WTC11 (cell line): ENCODE measurements around the gene PDE5A. TPM values are rescaled to one million over a fixed set of nuclear protein-coding genes. Genes with fewer than 3 reads are reported as not detected.
A peak's percentile ranks its signal among the peaks of the same experiment; 100 is the strongest.

ENCODE experiments used
- ATAC-seq: fragments of 200-7000 bp; cut with Tn5 transposase; 2 replicates; pipeline ENCODE4 v1.10.0; 2021; ENCODE audit warnings: mild to moderate bottlenecking, moderate library complexity
- CTCF ChIA-PET: fragments of 300-600 bp; sonication (Branson Sonifier 250); formaldehyde crosslinking; loops from one replicate; lab custom pipeline; 2021; ENCODE audit warnings: antibody characterized with exemption; lab: Charles Lee
- POLR2A ChIA-PET: fragments of 350-600 bp; sonication (Branson Sonifier 250); formaldehyde crosslinking; loops from one replicate; lab custom pipeline; 2021; ENCODE audit warnings: antibody characterized with exemption; lab: Charles Lee
- DNase-seq: peaks from one replicate; pipeline ENCODE4 v3.0.0; 2021; ENCODE audit warnings: low spot score
- H3K27ac Mint-ChIP-seq: 2 replicates; pipeline ENCODE4 v1.8.0; 2021; ENCODE audit warnings: mixed read lengths
- H3K27me3 Mint-ChIP-seq: 2 replicates; pipeline ENCODE4 v1.8.0; 2021; ENCODE audit warnings: low read depth, mild to moderate bottlenecking, moderate library complexity, mixed read lengths
- H3K36me3 Mint-ChIP-seq: 2 replicates; pipeline ENCODE4 v1.8.0; 2021; ENCODE audit warnings: mixed read lengths
- H3K4me1 Mint-ChIP-seq: 2 replicates; pipeline ENCODE4 v1.8.0; 2022; ENCODE audit warnings: mixed read lengths
- H3K4me3 Mint-ChIP-seq: 2 replicates; pipeline ENCODE4 v1.8.0; 2021; ENCODE audit warnings: mild to moderate bottlenecking, moderate library complexity, mixed read lengths
- H3K9me3 Mint-ChIP-seq: 2 replicates; pipeline ENCODE4 v1.8.0; 2021; ENCODE audit warnings: mixed read lengths
- CBFB ChIP-seq: sonication (generic); formaldehyde crosslinking; IDR thresholded peaks from 2 replicates; pipeline ENCODE4 v1.8.1; 2022; ENCODE audit warnings: mild to moderate bottlenecking, low read depth, missing genetic modification reagents
- CREB1 ChIP-seq: sonication (generic); formaldehyde crosslinking; IDR thresholded peaks from 2 replicates; pipeline ENCODE4 v1.8.0; 2023; ENCODE audit warnings: mild to moderate bottlenecking, missing genetic modification reagents
- CREM ChIP-seq: sonication (generic); formaldehyde crosslinking; IDR thresholded peaks from 2 replicates; pipeline ENCODE4 v1.8.1; 2022; ENCODE audit warnings: mild to moderate bottlenecking, missing genetic modification reagents, moderate library complexity
- FOXJ3 ChIP-seq: sonication (generic); formaldehyde crosslinking; IDR thresholded peaks from 2 replicates; pipeline ENCODE4 v1.9.0; 2021; ENCODE audit warnings: missing genetic modification reagents, mild to moderate bottlenecking, borderline replicate concordance
- MXD4 ChIP-seq: fragments of 250-450 bp; sonication (Bioruptor Pico); IDR thresholded peaks from 2 replicates; pipeline ENCODE4 v1.8.0; 2021; ENCODE audit warnings: mild to moderate bottlenecking, moderate library complexity, borderline replicate concordance
- NFYB ChIP-seq: sonication (generic); formaldehyde crosslinking; conservative IDR thresholded peaks from 2 replicates; pipeline ENCODE4 v1.8.0; 2022; ENCODE audit warnings: low read depth, missing genetic modification reagents
- NR1H2 ChIP-seq: sonication (generic); formaldehyde crosslinking; IDR thresholded peaks from 2 replicates; pipeline ENCODE4 v1.9.0; 2021; ENCODE audit warnings: mild to moderate bottlenecking, moderate library complexity, missing genetic modification reagents
- PRDM15 ChIP-seq: sonication (generic); formaldehyde crosslinking; IDR thresholded peaks from 2 replicates; pipeline ENCODE4 v1.8.0; 2022; ENCODE audit warnings: missing genetic modification reagents
- RELA ChIP-seq: sonication (generic); formaldehyde crosslinking; IDR thresholded peaks from 2 replicates; pipeline ENCODE4 v1.8.1; 2022; ENCODE audit warnings: missing genetic modification reagents, mild to moderate bottlenecking, borderline replicate concordance
- SOX15 ChIP-seq: fragments of 250-450 bp; sonication (Bioruptor Pico); IDR thresholded peaks from 2 replicates; pipeline ENCODE4 v1.9.0; 2021; ENCODE audit warnings: mild to moderate bottlenecking
- TCF7 ChIP-seq: sonication (generic); formaldehyde crosslinking; IDR thresholded peaks from 2 replicates; pipeline ENCODE4 v1.8.0; 2022; ENCODE audit warnings: mild to moderate bottlenecking, low read depth, missing genetic modification reagents, moderate library complexity
- TEAD1 ChIP-seq: sonication (generic); formaldehyde crosslinking; IDR thresholded peaks from 2 replicates; pipeline ENCODE4 v1.8.0; 2022; ENCODE audit warnings: mild to moderate bottlenecking, missing genetic modification reagents
- USF1 ChIP-seq: sonication (generic); formaldehyde crosslinking; IDR thresholded peaks from 2 replicates; pipeline ENCODE4 v1.8.0; 2022; ENCODE audit warnings: mild to moderate bottlenecking, missing genetic modification reagents
- USF2 ChIP-seq: sonication (generic); formaldehyde crosslinking; IDR thresholded peaks from 2 replicates; pipeline ENCODE4 v1.8.1; 2023; ENCODE audit warnings: mild to moderate bottlenecking, missing genetic modification reagents, moderate library complexity
- ZNF138 ChIP-seq: sonication (generic); formaldehyde crosslinking; conservative IDR thresholded peaks from 2 replicates; pipeline ENCODE4 v1.8.1; 2022; ENCODE audit warnings: mild to moderate bottlenecking, moderate library complexity, missing genetic modification reagents
- ZNF232 ChIP-seq: sonication (generic); formaldehyde crosslinking; IDR thresholded peaks from 2 replicates; pipeline ENCODE4 v1.8.0; 2022; ENCODE audit warnings: mild to moderate bottlenecking, missing genetic modification reagents
- ZNF317 ChIP-seq: sonication (generic); formaldehyde crosslinking; IDR thresholded peaks from 2 replicates; pipeline ENCODE4 v1.8.1; 2023; ENCODE audit warnings: low read depth, mild to moderate bottlenecking, moderate library complexity, missing genetic modification reagents, borderline replicate concordance
- ZNF396 ChIP-seq: fragments of 250-450 bp; sonication (Bioruptor Pico); IDR thresholded peaks from 2 replicates; pipeline ENCODE4 v1.8.0; 2021; ENCODE audit warnings: mild to moderate bottlenecking, moderate library complexity, borderline replicate concordance
- total RNA-seq: library from RNA; stranded (reverse); gene quantifications from 3 replicates; pipeline ENCODE4 v1.2.3, GENCODE V29; 2021
- TF ChIP-seq, protein P1 (sequence below): fragments of 250-450 bp; sonication (Bioruptor Pico); IDR thresholded peaks from 2 replicates; pipeline ENCODE4 v1.9.0; 2021; ENCODE audit warnings: mild to moderate bottlenecking, borderline replicate concordance
- TF ChIP-seq, protein P2 (sequence below): sonication (generic); formaldehyde crosslinking; IDR thresholded peaks from 2 replicates; pipeline ENCODE4 v1.8.1; 2022; ENCODE audit warnings: missing genetic modification reagents, borderline replicate concordance

PDE5A gene
- total RNA-seq, 1 experiment from 2014 or later, result 25.6 TPM

- H3K27ac Mint-ChIP-seq, result 0 out of 2 replicates have a peak overlapping the region, but pooled peaks have one; percentile 46
- DNase-seq, result no peak
These were observed 2.2 kb downstream of the PDE5A start for GRCh38 chr4:119626420-119626819.

GRCh38 chr4:119625761-119626160 is 2.8 kb downstream of the PDE5A start:
- DNase-seq, result no peak
- ATAC-seq, result no peak
- H3K36me3 Mint-ChIP-seq, result peaks cover 4% of the 10 kb centered on the region; the same call in 1 of the 2 replicates
- no peak overlapping the region for H3K27ac Mint-ChIP-seq
- no peaks in the 10 kb centered on the region for H3K27me3 Mint-ChIP-seq
- CTCF ChIA-PET, result no interaction called here
- peak overlapping the region; percentile 89 for H3K4me3 Mint-ChIP-seq
- POLR2A ChIA-PET, result no interaction called here
- no peaks in the 10 kb centered on the region for H3K9me3 Mint-ChIP-seq
- H3K4me1 Mint-ChIP-seq, result peaks cover 33% of the 10 kb centered on the region
- TF ChIP-seq ZNF138 (CRISPR knock-in tag) (no peak), SOX15 (CRISPR knock-in tag) (no peak), ZNF396 (no peak), FOXJ3 (CRISPR knock-in tag) (no peak), NFYB (CRISPR knock-in tag) (no peak), USF1 (CRISPR knock-in tag) (no peak), CREB1 (no peak), MXD4 (CRISPR knock-in tag) (no peak), TCF7 (no peak), RELA (CRISPR knock-in tag) (no peak)
- TF ChIP-seq, protein P1, sequence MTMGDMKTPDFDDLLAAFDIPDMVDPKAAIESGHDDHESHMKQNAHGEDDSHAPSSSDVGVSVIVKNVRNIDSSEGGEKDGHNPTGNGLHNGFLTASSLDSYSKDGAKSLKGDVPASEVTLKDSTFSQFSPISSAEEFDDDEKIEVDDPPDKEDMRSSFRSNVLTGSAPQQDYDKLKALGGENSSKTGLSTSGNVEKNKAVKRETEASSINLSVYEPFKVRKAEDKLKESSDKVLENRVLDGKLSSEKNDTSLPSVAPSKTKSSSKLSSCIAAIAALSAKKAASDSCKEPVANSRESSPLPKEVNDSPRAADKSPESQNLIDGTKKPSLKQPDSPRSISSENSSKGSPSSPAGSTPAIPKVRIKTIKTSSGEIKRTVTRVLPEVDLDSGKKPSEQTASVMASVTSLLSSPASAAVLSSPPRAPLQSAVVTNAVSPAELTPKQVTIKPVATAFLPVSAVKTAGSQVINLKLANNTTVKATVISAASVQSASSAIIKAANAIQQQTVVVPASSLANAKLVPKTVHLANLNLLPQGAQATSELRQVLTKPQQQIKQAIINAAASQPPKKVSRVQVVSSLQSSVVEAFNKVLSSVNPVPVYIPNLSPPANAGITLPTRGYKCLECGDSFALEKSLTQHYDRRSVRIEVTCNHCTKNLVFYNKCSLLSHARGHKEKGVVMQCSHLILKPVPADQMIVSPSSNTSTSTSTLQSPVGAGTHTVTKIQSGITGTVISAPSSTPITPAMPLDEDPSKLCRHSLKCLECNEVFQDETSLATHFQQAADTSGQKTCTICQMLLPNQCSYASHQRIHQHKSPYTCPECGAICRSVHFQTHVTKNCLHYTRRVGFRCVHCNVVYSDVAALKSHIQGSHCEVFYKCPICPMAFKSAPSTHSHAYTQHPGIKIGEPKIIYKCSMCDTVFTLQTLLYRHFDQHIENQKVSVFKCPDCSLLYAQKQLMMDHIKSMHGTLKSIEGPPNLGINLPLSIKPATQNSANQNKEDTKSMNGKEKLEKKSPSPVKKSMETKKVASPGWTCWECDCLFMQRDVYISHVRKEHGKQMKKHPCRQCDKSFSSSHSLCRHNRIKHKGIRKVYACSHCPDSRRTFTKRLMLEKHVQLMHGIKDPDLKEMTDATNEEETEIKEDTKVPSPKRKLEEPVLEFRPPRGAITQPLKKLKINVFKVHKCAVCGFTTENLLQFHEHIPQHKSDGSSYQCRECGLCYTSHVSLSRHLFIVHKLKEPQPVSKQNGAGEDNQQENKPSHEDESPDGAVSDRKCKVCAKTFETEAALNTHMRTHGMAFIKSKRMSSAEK (CRISPR knock-in tag), result no peak
- TF ChIP-seq, protein P2, sequence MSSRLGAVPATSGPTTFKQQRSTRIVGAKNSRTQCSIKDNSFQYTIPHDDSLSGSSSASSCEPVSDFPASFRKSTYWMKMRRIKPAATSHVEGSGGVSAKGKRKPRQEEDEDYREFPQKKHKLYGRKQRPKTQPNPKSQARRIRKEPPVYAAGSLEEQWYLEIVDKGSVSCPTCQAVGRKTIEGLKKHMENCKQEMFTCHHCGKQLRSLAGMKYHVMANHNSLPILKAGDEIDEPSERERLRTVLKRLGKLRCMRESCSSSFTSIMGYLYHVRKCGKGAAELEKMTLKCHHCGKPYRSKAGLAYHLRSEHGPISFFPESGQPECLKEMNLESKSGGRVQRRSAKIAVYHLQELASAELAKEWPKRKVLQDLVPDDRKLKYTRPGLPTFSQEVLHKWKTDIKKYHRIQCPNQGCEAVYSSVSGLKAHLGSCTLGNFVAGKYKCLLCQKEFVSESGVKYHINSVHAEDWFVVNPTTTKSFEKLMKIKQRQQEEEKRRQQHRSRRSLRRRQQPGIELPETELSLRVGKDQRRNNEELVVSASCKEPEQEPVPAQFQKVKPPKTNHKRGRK (CRISPR knock-in tag), result no peak

More at GRCh38 chr4:119626420-119626819, 2.2 kb downstream of the PDE5A start:
- ChIA-PET POLR2A (interaction anchor here (0.5 kb wide), 1 partner anchor 36 kb away, joined by 3 read pairs; no protein-coding TSS in a partner anchor), CTCF (interaction anchor here (0.6 to 2.7 kb wide), 14 partner anchors 15 to 658 kb away, joined by 3 to 45 read pairs (median 3); partner anchors contain the start of gene MAD2L1)
- Mint-ChIP-seq H3K4me3 (peak overlapping the region; percentile 89), H3K4me1 (peaks cover 33% of the 10 kb centered on the region), H3K9me3 (no peaks in the 10 kb centered on the region), H3K27me3 (no peaks in the 10 kb centered on the region; the same call in 1 of the 2 replicates), H3K36me3 (peaks cover under 1% of the 10 kb centered on the region; the same call in 1 of the 2 replicates)
- ATAC-seq, result no peak
- TF ChIP-seq USF2 (CRISPR knock-in tag) (no peak), CREM (CRISPR knock-in tag) (no peak), PRDM15 (no peak), ZNF232 (no peak), TEAD1 (CRISPR knock-in tag) (no peak), NR1H2 (no peak), CBFB (CRISPR knock-in tag) (no peak), ZNF317 (no peak)
